Epithelial cell of esophagus (primary cell): ENCODE data around the gene CCDC14.
"Not testable (repeated sequence)": the region's sequence is repeated elsewhere in the genome, so short reads cannot be mapped to it uniquely, and the experiment has no call there.

Experiments used
- DNase-seq: peaks from one replicate; pipeline ENCODE4 v3.0.0; 2010; ENCODE audit warnings: low read depth
- H3K4me3 ChIP-seq: 2 replicates; pipeline ENCODE4 v1.5.1; 2011; ENCODE audit warnings: mild to moderate bottlenecking, low read length, control low read depth
- CTCF ChIP-seq: IDR thresholded peaks from 2 replicates; pipeline ENCODE4 v1.5.1; 2011; ENCODE audit warnings: low read depth, mild to moderate bottlenecking, low read length, control low read depth, inconsistent platforms; ENCODE audit not compliant: insufficient read depth; ENCODE audit errors: missing control alignments

CCDC14 gene

GRCh38 chr3:123960781-123961507 lies at the start of gene CCDC14:
Gene CCDC14 (minus strand): TSS chr3:123961229. CDS start chr3:123961173, 56 bp downstream.
- TF ChIP-seq CTCF: no peak
- peak; percentile 92 for DNase-seq
- H3K4me3 ChIP-seq: peak within 1 kb of the TSS; percentile 92

- not testable (repeated sequence) for DNase-seq
These were observed 47.3 kb upstream of the CCDC14 start for GRCh38 chr3:124008321-124008720.

GRCh38 chr3:124007186-124007585 lies 46.2 kb upstream of the CCDC14 start:
- H3K4me3 ChIP-seq: no peak overlapping the region
- DNase-seq: no peak
- TF ChIP-seq CTCF: no peak

More at GRCh38 chr3:124008321-124008720, 47.3 kb upstream of the CCDC14 start:
- not testable (repeated sequence) for H3K4me3 ChIP-seq

- not testable (repeated sequence) for DNase-seq, H3K4me3 ChIP-seq
These were observed 41.5 kb upstream of the CCDC14 start for GRCh38 chr3:124002405-124003079.

GRCh38 chr3:124001366-124001765 lies 40.3 kb upstream of the CCDC14 start:
- H3K4me3 ChIP-seq: not testable (repeated sequence)

GRCh38 chr3:123997543-123997942 lies 36.5 kb upstream of the CCDC14 start:
- no peak overlapping the region for H3K4me3 ChIP-seq
- no peak for DNase-seq
- TF ChIP-seq CTCF: no peak

More at GRCh38 chr3:124001366-124001765, 40.3 kb upstream of the CCDC14 start:
- DNase-seq: not testable (repeated sequence)

- no peak for TF ChIP-seq CTCF
- no peak for DNase-seq
- no peak overlapping the region for H3K4me3 ChIP-seq
These were observed 32.8 kb upstream of the CCDC14 start for GRCh38 chr3:123993818-123994217.

- H3K4me3 ChIP-seq: not testable (repeated sequence)
These were observed 30.9 kb upstream of the CCDC14 start, which contains the start of gene ROPN1 for GRCh38 chr3:123991730-123992588. Gene ROPN1 (minus strand): TSS chr3:123992124. CDS start chr3:123980481, 11,643 bp downstream.

More at GRCh38 chr3:123991730-123992588, 30.9 kb upstream of the CCDC14 start, which contains the start of gene ROPN1:
- DNase-seq: not testable (repeated sequence)
